Adipocyte (in vitro differentiated cells): ENCODE results near the gene SDF2.
A peak's percentile ranks its signal among the peaks of the same experiment; 100 is the strongest.

Experiments used
- DNase-seq: peaks from one replicate; pipeline ENCODE4 v3.0.0-alpha.2; 2015; ENCODE audit warnings: low read depth
- H3K27me3 ChIP-seq: replicated peaks from 2 replicates; pipeline ENCODE4 v1.7.0; 2013; ENCODE audit warnings: mild to moderate bottlenecking, low read length, moderate library complexity; ENCODE audit not compliant: control insufficient read depth, insufficient read depth
- H3K36me3 ChIP-seq: 2 replicates; pipeline ENCODE4 v1.7.0; 2013; ENCODE audit warnings: low read length, mild to moderate bottlenecking, moderate library complexity; ENCODE audit not compliant: control insufficient read depth, insufficient read depth, severe bottlenecking
- H3K4me1 ChIP-seq: 2 replicates; pipeline ENCODE4 v1.7.0; 2013; ENCODE audit warnings: mild to moderate bottlenecking, low read length, moderate library complexity; ENCODE audit not compliant: control insufficient read depth, insufficient read depth
- H3K4me3 ChIP-seq: 2 replicates; pipeline ENCODE4 v1.7.0; 2013; ENCODE audit warnings: mild to moderate bottlenecking, low read length, moderate library complexity
- H3K9ac ChIP-seq: 2 replicates; pipeline ENCODE4 v1.7.0; 2013; ENCODE audit warnings: mild to moderate bottlenecking, low read length, moderate library complexity
- H3K9me3 ChIP-seq: 2 replicates; pipeline ENCODE4 v1.7.0; 2013; ENCODE audit warnings: mild to moderate bottlenecking, low read length, moderate library complexity; ENCODE audit not compliant: control insufficient read depth

The SDF2 gene, protein sequence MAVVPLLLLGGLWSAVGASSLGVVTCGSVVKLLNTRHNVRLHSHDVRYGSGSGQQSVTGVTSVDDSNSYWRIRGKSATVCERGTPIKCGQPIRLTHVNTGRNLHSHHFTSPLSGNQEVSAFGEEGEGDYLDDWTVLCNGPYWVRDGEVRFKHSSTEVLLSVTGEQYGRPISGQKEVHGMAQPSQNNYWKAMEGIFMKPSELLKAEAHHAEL

DNA sequence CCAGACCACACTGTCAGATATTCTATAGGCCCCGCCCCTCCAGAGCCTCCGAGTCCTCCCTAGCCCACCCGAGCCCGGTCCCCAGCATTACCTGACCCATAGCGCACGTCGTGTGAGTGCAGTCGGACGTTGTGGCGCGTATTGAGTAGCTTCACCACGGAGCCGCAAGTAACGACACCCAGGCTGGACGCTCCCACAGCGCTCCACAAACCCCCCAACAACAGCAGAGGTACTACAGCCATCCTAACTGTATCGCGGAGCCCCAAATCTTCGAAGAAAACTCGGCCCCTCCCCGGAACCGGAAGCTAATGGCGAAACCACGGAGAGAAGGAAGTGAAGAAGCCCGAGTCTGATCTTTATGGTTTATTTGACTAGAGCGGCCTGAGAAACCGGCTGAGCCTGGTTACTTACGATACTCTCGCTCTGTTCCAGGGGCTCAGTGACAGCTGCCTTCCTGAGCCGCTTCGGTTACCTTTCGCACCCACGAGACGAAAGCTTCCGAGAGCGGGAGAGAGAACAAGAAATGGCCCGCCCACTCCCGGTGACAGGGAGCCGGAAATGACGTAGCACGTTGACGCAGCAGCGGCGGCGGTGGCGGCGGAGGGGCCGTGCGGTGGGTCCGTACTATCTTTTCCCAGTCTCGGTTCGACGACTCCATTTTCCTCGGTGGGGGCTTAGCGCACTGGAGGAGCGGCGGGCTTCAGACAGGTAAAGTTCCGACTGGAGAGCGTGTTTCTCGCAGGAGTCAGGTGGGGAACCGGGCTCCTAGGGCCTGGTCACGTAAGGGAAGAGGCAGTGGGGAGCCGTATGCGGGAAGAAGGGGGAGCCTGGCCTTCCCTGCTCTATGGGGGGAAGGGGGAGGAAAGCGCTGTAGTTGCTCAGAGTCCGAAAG is at the start of gene SDF2, which contains the start of gene SUPT6H:
TSS of gene SDF2 (minus strand) at position 272 of the 892 bp plus-strand sequence. CDS start at position 242, 30 bp downstream.
TSS of gene SUPT6H (plus strand) at position 571 of the 892 bp plus-strand sequence. CDS start 11,197 bp downstream, outside the sequence.
- Histone ChIP-seq H3K9me3 (no peaks in the 10 kb centered on the region), H3K4me3 (peak within 1 kb of the TSS; percentile 98), H3K4me1 (peaks cover 28% of the 10 kb centered on the region), H3K9ac (peak within 1 kb of the TSS; percentile 96), H3K36me3 (peaks cover 11% of the 10 kb centered on the region), H3K27me3 (no peaks in the 10 kb centered on the region)
- DNase-seq = peak; percentile 97

DNA sequence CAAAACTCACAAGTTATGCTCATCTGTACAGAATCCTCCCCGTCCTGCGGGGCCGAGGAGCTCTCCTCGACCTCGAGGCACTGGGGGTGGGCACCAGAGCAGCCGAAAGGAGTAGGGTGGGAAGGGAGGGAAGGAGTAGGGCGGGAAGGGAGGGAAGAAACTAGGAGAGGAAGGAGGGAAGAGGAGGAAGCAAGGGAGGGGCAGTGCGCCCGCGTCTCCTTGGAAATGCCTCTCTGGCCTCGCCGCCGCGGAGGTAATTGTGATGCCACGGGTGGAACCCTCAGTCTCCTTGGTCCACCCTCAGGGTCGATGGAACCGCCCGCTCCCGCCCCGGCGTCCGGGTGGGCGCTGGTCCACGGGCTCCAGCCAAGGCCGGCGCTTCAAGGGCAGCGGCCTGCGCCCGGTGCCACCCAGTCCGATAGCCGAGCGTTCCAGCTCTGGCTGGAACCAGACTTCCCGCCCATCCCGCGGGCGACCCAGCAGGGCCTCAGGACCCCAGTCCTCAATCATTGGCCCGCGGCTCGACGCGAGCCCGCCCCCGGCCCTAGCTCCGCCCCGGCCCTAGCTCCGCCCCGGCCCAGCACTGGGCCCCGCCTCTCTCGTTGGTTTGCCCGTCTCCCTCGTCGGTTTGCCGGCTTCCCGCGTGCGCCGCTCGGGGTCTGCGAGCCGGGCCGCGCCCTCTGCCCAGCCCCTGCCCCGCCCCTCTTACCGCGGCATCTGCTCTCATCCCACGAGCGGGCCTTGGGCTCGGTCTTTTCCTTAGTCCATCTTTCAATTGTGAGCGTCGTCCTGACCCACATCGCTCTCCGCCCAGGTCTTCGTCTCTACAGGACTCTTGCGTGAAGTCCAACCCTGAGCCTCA is 49.4 kb upstream of the SDF2 start:
- peak; percentile 97 for DNase-seq
- Histone ChIP-seq H3K36me3 (peaks cover 19% of the 10 kb centered on the region), H3K4me1 (peaks cover 3% of the 10 kb centered on the region), H3K27me3 (no peaks in the 10 kb centered on the region), H3K9ac (peak overlapping the region; percentile 78), H3K4me3 (peak overlapping the region; percentile 71), H3K9me3 (no peaks in the 10 kb centered on the region)

DNA sequence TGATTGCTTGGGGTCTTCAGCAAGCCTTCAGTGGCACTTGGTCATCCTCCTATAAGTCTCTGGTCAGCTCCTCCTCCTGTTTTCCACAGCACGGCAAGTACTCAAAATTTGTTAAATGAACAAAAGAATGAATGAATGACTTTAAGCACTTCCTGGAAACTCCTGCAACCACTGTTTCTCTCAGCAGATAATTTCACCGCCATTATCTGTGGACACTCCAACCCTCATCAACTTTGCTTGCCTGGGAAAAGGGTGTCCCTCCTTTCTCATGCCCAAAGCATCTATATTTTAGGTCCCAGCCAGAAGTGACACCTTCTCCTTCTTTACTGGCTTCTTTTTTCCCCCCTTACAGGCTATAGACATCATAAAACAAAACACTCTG is 45.6 kb upstream of the SDF2 start:
- H3K4me1 ChIP-seq = peaks cover 10% of the 10 kb centered on the region
- peaks cover 26% of the 10 kb centered on the region for H3K36me3 ChIP-seq
- no peak overlapping the region for H3K4me3 ChIP-seq
- H3K9me3 ChIP-seq = no peaks in the 10 kb centered on the region
- DNase-seq = no peak
- H3K9ac ChIP-seq = no peak overlapping the region
- H3K27me3 ChIP-seq = no peaks in the 10 kb centered on the region

DNA sequence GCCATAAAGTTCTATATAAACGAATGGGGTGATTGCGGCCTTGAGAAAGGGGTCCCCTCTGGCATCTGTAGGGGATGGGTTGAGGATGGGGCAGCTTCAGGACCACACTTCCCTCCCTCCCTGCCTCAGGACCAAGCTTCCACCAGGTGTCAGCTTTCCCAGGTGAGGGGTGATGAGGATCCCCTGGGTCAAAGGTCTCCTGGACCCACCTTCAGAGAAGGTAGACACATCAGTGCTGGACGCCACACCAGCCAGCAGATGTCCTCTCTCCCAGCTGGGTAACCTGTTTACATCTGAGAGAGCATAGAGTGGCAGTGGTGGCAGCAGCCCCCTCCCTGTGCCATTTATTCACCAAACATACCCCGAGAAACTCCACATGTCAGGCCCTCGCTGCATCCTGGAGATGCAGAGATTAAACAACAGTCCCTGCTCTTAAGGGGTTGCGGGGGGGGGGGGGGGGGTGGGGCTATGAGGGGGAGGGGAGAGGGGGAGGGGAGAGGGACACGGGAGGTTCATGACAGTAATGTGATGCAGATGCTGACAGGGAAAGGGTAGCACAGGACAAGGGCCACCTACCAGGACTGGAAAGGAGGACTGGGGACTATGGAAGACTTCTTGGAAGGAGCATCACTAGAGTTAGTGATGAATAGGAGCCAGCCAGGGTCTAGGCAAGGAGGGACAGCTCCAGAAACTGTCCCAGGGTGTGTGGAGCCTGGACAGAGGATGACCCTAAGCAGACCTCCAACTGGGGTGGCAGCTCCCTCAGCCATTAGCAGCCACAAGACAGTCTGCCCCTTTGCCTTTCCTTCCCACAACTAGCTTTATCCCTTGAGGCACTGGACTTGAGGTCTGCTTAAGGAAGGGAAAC is 45.0 kb upstream of the SDF2 start:
- no peak overlapping the region for H3K4me3 ChIP-seq
- DNase-seq = no peak
- H3K27me3 ChIP-seq = no peaks in the 10 kb centered on the region

DNA sequence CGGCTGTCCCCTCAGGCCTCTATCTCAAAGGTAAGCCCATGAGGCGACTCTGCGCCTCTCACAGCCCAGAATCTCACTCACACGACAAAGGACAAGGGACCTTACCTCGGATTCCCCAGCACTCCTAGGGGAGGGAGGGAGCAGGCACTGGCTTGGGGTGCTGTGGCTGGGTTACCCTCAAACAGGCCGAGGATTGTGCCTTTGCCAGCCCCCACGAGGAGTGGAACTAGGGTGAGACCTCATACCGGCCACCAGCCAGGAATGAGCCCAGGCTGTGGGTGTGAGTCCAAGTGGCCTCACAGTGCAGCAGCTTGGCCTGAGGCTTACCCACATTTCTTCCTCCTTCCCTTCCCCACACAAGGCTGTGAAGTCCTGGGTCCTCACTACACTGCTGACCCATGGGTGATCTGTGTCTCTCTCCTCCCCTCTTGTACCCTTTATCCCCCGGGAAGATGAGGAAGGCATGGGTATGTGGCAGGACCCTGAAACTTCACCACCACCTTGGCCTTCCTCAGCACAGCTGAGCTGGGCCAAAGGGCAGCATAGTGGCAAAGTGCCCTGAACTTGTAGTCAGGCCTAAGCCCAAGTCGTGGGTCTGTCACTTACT is 44.1 kb upstream of the SDF2 start:
- DNase-seq = no peak
- Histone ChIP-seq H3K27me3 (no peaks in the 10 kb centered on the region), H3K9me3 (no peaks in the 10 kb centered on the region), H3K4me3 (no peak overlapping the region), H3K9ac (no peak overlapping the region), H3K36me3 (peaks cover 41% of the 10 kb centered on the region), H3K4me1 (peaks cover 11% of the 10 kb centered on the region)

More for the DNA sequence above, 45.0 kb upstream of the SDF2 start:
- peaks cover 32% of the 10 kb centered on the region for H3K36me3 ChIP-seq
- H3K9me3 ChIP-seq = no peaks in the 10 kb centered on the region
- no peak overlapping the region for H3K9ac ChIP-seq
- peaks cover 11% of the 10 kb centered on the region for H3K4me1 ChIP-seq

DNA sequence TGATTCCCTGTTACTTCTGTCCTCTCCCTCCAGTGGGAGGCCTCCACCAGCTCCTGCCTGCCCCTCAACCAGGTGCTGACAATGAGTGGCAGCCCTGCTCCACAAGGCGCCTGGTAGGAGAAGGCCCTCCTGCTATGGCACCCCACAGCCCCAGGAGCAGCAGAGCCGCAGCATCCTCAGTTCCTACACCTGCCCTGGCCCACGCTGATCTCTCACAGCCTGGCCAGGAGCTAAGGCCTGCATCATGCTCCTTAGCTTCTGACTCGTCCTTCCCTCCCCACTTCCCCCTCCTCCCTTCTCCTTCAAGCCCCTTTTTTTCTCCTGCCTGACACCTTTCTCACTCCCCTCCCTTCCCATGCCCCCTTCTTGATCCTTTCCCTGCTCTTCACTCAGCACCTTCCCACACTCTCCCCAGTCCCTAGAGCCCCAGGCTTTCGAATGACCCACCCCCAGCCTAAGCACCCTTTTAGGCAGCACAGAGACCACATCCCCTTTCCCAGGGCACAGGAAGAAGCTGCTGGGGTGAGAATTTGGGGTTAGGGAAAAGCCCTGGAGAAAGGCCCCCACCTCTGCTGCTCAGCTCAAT is 43.5 kb upstream of the SDF2 start:
- Histone ChIP-seq H3K36me3 (peaks cover 47% of the 10 kb centered on the region), H3K4me1 (peaks cover 11% of the 10 kb centered on the region), H3K4me3 (no peak overlapping the region), H3K27me3 (no peaks in the 10 kb centered on the region), H3K9me3 (no peaks in the 10 kb centered on the region), H3K9ac (no peak overlapping the region)
- DNase-seq = no peak

DNA sequence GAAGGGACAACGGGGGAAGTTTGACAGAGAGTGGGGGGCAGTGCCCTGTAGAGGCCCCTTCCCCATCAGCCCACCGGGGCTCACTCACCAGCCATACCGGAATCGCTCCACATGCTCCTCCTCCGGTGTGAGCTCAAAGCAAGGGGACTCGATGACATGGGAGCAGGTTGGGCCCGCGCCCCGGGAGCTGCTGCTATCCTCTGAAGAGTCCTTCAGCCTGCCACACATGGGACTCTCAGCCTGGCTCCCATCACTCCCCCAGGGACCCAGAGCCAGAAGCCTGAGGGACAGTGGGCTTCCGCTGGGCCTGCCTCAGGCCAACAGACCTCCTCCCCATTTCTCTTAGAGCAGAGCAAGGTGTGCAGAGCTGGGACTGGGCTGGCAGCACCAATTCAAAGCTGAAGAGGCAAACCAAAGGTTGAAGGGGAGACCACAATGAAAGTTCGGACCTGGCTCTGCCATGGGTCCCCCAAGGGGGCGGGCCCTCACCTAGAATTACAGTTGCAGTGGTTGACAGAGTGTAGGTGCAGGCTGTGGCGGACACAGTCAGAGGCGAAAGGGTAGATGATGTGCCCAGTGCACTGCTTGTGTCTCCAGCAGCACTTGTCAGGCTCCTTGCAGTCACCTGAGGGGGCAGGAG is 42.6 kb upstream of the SDF2 start:
- Histone ChIP-seq H3K9ac (no peak overlapping the region), H3K4me1 (peaks cover 11% of the 10 kb centered on the region), H3K36me3 (peaks cover 56% of the 10 kb centered on the region), H3K4me3 (no peak overlapping the region), H3K9me3 (no peaks in the 10 kb centered on the region), H3K27me3 (no peaks in the 10 kb centered on the region)
- DNase-seq = no peak

DNA sequence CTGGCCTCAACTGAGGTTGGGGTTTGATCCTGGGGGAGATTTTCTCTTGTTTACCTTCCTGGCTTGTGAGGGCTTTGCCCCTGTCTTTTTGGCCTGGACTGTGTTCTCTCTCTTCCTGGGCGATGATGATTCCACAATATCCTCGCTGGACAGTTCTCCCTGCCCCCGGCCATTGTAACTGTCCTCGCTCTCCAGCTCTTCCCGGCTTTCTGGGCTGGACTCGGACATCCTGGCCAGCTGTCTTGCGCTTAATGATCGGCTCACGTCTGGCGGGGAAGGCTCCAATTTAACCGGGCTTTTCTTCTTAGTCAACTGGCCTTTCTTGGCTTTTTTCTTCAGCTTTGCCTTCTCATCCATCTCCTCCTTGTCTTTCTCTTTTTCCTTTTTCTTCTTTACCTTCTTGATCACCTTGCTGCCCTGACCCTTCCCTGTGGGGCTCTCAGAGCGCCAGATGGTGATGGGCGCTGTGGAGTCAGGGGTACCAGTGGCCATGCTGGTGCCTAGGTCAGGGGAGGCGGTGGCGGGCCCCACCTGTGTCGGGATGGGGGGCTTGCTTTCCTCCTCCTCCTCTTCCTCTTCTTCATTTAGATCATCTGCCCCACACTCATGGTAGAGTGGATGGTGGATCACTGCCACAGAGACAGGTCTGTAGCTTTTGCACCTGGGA is 42.0 kb upstream of the SDF2 start:
- H3K4me1 ChIP-seq = peaks cover 11% of the 10 kb centered on the region
- H3K9ac ChIP-seq = no peak overlapping the region
- peaks cover 62% of the 10 kb centered on the region for H3K36me3 ChIP-seq
- no peak for DNase-seq
- H3K27me3 ChIP-seq = no peaks in the 10 kb centered on the region
- no peak overlapping the region for H3K4me3 ChIP-seq
- no peaks in the 10 kb centered on the region for H3K9me3 ChIP-seq

DNA sequence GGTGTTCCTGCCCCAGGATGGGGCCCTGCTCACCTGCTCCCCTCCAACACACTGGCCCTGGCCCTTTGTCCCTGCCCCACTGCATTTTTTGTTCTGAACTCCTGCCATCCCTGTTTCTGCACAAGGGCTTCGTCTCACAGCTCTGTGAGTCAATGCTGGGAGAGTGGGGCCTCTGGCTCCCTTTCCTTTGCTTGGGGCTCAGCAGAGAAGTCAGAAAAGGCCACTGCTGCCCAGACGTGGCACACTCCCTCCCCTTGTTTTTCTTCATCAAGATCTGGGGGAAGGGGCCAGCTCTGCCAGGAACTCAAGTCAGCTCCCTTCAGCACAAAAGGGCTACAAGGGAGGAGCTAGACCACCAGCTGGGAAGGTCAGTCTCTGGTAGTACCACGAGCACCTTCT is 41.0 kb upstream of the SDF2 start:
- peaks cover 72% of the 10 kb centered on the region for H3K36me3 ChIP-seq
- H3K9ac ChIP-seq = no peak overlapping the region
- H3K9me3 ChIP-seq = no peaks in the 10 kb centered on the region
- peaks cover 11% of the 10 kb centered on the region for H3K4me1 ChIP-seq
- H3K27me3 ChIP-seq = no peaks in the 10 kb centered on the region
- H3K4me3 ChIP-seq = no peak overlapping the region
- no peak for DNase-seq
